ENCODE results near the gene TMEM117. TPM values are rescaled to one million over a fixed set of nuclear protein-coding genes. Genes with fewer than 3 reads are reported as not detected.

Gene TMEM117
- total RNA-seq (2014; rRNA removed; shearing (Covaris generic)), result 7.2 and 8.5 TPM in 2 replicates

DNA sequence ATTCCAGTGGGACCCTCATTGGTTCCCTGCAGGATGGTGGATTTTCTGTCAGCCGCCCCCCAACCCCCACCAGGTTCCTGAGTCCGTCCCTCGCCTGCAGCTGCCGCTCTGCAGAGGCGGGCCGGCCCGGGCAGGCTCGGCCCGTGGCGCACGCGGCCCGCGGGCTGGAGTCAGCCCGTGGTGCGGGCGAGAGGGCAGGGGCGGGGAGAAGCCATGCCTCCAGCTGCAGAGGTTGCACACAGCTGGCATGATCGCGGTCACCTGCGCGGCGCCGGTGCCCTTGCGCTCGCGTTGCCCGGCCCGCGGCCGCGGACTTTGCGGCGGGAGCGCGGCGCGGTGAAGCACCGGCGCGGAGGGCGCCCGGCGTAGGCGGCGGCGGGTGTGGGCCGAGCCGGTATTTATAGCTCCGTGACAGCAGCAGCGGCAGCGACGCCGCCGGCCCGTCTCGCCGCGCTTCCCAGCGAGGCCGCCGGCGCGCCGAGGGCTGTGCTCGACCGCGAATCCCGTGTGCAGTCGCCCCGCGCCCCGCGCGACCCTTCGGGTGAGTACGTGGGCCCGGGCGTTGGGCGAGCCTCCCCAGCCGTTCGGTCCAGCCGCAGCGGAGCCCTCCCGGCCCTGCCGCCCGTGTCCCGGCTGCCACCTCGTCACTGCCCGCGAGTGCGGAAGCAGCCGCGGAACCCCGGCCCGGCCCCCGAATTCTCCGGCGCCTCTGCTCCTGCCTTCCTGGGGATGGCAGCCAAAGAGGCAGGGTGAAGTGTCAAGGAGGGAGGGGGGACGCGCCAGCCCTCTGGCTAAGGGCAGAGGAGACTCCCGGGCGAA is at the start of gene TMEM117:
TMEM117 (plus strand) TSS at position 426 of the 819 bp plus-strand sequence.
- peak; percentile 8 for DNase-seq (ENCODE audit: low spot score)

DNA sequence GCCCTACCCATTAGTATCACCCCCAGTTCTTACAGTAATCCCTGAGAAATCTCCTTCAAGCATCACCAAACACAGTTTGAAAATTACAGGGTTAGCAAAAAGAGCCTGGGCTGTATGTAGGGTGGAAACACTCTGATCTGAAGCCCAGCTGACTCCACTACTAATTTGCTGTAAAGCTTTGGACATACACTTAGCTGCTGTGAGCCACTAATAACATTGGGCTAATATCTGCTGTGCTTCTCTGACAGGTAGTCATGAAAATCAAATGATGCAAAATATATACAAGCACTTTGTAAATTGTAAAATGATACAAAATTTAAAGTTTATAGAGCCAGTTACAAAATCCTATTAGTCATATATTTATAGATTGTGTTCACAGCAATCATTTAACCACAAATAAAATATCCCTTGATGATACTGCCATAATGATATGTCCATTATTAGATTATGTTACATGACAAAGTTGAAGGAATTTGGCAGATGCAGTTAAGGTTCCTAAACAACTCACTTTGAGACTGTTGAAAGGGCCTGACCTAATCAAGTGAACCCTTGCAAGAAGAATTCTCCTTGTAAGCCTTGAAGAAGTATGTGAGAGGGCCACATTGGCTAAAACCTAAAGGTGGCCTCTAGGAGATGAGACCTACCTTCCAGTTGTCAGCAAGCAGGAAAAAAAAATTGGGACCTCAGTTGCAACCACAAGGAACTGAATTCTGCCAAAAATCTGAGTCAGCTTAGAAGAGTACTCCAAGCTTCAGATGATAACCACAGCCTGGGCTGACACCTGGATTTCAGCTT is 48.8 kb upstream of the TMEM117 start:
- DNase-seq (ENCODE audit: low spot score), result no peak

DNA sequence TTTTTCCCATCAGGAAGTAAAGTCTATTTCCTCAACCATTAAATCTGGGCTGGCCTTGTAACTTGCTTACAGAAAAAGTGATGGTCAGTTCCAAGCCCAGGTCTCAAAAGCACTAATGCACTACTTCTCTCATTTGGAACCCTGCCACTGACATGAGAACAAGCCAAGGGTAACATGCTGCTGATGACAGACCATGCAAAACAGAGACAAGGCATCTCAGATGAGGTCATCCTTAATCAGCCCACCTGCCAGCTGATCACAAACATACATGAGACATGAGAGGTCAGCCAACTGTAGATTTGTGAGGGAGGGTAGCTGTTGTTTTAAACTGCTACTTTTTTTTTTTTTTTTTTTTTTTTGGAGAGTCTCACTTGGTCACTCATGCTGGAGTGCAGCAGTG is 45.9 kb upstream of the TMEM117 start:
- DNase-seq (ENCODE audit: low spot score), result no peak

DNA sequence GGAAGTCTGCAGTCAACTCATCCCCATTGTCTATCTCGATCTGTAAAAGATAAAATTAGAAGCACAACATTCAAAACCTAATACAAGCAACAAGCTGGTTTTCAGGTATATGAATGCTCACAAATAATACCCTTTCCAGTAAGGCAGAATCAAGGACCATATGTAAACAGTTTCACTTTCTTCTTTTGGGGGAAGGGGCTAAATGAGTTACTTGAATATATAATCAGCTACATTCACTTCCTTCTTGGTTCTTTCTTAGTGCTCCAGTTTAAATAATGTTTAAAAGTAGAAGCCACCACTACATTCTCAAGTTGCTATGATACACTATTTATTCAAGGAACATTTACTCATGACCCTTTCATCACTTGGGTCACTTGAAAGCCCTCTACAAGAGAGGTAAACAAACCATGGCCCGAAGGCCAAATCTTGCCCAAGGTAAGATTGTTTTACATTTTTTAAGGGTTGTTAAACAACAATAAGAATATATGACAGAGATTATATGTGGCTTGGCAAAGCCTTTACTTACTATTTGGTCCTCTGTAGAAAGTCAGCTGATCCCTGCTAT is 40.1 kb upstream of the TMEM117 start:
- no peak for DNase-seq (ENCODE audit: low spot score)

DNA sequence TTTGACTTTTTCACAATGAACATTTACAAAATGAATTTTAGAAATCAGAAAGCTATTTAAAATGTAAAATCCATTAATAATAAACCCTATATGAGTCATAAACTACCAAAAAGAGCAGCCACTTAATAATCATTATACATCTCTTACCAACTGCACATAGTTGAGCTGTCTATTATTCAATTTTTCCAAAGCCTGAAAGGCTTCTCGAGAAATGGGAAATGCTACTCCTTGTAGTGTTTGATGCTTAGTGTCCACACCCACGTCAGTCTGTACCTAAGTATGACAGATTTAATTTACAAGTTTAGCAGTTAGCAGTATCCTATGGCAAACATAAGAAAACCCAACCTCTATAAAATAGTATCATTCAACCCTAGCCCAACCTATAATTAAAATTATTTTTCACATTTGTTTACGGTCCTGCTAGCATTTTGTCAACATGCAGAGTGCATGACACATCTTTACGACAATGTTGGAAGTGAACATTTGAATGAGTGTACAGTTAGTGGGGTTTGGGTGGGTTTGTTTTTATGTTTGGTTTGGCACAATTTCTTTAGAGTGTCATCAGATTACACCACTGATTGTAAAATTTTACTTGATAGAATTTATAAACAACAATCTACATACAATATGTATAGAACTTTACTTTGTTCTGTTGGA is 38.2 kb upstream of the TMEM117 start:
- no peak for DNase-seq (ENCODE audit: low spot score)

DNA sequence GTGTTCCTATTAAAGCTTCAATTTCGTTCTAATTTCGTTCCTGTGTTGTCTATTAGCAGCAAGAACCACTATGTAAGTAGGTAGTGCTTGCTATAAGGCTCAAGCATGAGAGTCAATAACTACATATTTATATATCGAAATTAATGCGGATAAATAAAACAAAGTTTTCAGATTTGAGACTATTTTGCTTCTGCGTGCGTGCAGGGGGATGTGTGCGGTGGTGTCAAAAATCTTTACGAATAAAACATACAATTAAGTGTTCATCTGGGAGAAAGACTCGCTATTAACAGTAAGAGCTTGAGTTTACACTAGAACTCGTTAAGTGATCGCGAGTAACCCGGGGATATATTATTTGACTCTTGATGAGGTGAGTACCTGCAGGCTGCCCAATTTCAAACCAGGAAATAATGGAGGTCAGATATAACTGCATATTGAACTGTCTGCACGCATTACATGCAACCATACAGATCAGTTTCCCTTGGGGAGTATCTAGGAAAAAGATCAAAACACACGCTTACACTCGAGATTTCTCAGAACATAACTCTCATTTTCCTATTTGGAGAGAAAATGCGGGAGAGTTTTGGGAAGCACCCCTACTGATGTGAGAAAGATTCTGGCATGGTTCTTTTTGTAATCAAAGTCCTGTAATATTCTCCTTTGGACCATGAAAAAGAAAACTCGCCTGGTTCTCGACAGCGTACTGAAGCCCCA is 30.6 kb upstream of the TMEM117 start:
- DNase-seq (ENCODE audit: low spot score), result no peak

DNA sequence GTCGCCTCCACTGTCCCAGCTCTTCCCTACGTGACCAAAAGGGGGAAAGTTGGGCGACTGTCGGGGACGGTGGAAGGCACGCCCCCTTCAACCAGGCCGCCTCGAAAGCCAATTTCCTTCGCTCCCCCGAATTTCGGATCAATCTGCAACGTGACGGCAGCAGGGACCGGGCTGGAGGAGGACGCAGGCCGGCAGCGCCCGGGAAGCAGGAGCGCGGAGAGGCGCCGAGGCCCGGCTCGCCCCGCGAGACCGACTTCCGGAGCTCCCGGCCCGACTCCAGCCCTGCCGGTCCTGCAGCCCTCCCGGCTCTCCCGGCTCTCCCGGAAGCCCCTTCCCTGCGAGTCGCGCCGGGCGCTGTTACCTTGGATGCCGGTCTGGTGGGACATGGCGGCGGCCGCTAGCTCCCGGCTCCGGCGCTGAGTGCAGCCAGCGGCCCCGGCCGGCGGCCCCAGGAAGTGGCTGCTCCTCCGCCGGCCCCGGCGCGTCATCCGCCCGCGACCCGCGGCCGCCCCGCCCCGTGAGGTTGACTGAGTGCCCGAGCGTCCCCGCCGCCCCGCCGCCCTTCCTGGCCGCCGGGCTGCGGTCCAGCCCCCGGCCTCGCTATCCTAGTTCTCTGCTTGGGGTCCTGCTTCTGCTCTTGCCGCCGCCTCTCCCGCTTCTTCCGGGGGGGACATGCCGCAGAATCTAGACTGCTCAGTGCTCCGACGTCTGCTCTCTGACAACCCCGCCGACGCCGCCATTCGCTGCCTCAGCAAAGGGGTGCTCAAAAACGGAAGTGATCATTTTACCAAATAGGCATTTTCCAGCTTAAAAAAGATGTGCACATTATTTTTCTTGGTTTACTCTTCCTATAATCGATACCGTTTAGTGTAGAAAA is 29.8 kb upstream of the TMEM117 start, which contains the start of gene TWF1:
TWF1 (minus strand) TSS at position 458 of the 877 bp plus-strand sequence; CDS start at position 386, 72 bp downstream.
- DNase-seq (ENCODE audit: low spot score), result peak; percentile 52

DNA sequence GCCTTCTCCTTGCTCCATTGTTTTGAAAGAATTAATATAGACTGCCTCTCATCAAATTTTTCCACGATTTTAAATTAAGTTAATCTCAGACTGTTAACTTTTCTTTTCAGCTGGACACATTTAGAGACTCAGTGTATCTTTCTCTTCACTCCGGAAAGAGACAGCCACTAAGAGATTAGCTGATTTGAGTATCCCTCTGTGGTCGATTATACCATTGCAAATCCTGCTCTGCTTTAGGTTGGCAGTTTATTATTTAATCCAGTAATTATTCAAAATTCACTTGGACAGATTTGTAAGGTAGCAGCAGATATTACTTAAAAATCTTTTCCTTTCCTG is 29.2 kb upstream of the TMEM117 start:
- no peak for DNase-seq (ENCODE audit: low spot score)

DNA sequence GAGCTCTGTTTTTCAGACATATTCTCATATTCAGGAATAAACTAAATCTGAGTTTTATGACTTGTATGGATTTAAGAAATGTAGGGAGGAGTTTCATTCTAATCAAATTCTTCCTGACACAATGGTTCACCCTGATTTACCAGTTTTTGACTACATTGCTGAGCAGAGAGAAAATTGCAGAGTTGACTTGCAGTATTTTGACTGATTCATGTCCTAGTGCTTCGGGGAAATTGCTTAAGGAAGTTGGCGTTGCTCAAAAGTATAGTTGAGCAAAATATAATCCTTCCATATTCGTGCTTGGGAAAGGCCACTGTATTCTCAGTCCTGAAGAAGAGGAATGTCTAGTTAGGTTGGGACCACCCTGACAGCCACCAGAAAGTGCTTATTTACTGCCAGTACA is 28.5 kb upstream of the TMEM117 start:
- no peak for DNase-seq (ENCODE audit: low spot score)

DNA sequence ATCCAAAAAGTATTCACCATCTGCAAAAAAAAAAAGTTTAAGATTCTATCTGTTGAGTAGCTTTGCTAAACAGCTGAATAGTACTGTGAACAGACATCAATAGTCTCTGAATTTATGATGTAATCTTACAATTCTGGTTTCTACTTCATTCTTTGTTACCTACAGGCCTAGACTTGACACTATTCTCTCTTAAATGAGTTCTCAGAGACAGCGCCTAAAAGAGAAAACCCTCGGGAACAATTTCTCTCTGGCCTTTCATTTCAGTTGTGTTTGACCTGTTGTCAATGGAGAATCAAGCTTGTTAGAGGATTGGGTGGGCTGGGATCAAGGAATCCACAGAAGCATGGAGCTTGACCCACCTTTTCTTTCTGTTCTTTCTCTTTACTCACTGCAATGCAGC is 23.8 kb upstream of the TMEM117 start:
- no peak for DNase-seq (ENCODE audit: low spot score)

DNA sequence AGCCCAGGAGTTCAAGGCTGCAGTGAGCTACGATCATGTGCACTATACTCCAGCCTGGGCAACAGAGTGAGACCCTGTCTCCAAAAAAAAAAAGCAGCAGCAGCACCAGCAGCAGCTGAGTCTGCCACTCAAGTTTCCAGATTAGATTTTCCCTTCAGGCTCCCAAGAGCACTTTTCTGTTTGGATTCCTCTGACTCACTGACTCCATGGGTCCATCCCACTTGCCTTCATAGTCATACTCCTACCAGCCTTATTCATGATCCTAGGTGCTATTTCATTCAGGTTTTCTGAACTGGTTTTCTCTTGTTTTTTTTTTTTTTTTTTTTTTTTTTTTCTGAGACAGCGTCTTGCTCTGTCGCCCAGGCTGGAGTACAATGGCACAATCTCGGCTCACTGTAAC is 23.0 kb upstream of the TMEM117 start:
- DNase-seq (ENCODE audit: low spot score), result no peak

DNA sequence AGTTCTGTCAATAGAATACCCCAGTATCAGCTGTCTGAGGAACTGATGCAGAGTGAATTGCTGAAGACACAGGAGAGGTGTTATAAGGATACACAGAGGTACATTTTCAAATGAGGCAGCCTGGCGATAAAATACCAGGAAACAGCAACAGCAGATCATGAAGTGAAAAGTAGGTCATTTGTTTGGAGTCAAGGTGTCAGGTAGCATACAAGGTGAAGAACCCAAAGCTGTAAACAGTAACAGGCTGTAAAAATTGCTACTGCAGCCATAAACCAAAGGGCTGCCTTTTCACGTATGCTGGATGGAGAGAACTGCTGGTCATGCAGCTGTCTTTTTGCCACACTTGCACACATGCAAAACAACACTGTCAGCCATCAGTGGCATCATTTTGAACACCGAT is 20.5 kb upstream of the TMEM117 start:
- no peak for DNase-seq (ENCODE audit: low spot score)

DNA sequence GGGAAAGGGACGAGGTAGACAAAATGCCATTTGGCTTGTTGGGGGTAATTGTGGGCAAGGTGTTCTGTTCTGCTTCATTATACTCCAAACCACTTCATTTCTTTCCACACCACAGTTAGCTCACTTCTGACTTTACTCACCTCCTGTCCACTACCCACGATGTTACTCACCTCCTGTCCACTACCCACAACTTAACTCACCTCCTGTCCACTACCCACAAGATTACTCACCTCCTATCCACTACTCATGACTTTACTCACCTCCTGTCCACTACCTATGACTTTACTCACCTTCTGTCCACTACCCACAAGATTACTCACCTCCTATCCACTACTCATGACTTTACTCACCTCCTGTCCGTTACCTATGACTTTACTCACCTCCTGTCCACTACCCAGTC is 19.7 kb upstream of the TMEM117 start:
- no peak for DNase-seq (ENCODE audit: low spot score)

DNA sequence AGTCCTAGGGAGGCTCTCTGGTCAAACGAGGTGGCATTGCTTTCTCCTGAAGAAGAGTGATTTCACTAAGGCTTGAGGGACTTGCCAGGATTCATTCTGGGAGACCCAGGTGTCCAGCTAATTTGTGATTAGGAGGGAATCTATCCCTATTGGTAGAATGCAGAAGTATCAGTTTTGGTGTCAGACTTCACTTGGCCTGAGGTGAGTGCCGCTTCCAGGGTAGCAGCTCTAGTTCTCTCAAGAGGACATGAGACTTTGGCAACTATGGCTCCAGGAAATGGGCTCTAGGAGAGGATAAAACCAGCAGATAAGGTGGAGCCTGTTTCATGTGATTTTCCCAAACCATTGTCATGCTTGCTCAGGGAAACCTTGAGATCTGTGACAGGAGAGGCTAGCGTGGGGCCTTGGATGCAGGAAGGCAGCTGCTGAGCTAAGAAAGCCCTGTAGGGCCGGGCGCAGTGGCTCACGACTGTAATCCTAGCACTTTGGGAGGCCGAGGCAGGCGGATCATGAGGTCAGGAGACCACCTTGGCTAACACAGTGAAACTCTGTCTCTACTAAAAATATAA is 11.6 kb upstream of the TMEM117 start:
- no peak for DNase-seq (ENCODE audit: low spot score)

DNA sequence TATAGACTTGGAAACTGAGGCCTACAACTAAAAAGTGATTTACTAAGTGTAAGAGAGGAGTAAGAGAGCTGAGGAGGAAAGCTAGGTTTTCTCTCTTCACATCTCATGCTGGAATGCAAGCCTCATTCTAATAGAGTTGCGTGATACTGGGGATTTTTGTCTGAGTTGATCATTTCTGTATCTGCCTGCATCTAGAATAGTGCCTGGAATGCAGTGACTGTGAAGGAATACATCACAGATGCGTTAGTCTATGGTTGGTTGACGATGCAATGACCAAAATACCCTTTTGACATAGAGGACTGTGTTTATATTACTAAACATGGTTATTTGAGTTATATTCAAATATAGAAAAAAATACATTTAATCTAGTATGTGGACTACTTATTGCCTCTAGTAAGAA is 9.2 kb upstream of the TMEM117 start:
- no peak for DNase-seq (ENCODE audit: low spot score)

DNA sequence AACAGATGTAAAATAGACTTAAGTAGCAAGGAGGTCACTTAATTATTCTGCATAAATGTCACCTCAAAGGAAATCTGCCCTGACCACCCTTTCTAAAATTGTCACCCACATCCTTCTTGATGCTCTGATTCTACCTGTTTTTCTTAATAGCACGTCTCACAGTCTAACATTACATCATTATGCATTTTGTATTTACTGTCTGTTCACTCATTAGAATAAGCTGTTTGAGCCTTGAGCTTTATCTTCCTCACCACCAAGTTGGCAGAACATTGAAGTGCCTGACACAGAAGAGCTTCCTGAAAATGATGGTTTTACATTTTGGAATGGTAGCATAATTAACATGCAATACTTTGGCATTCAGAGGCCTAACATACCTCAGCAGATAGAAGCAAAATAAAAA is 8.8 kb upstream of the TMEM117 start:
- no peak for DNase-seq (ENCODE audit: low spot score)

DNA sequence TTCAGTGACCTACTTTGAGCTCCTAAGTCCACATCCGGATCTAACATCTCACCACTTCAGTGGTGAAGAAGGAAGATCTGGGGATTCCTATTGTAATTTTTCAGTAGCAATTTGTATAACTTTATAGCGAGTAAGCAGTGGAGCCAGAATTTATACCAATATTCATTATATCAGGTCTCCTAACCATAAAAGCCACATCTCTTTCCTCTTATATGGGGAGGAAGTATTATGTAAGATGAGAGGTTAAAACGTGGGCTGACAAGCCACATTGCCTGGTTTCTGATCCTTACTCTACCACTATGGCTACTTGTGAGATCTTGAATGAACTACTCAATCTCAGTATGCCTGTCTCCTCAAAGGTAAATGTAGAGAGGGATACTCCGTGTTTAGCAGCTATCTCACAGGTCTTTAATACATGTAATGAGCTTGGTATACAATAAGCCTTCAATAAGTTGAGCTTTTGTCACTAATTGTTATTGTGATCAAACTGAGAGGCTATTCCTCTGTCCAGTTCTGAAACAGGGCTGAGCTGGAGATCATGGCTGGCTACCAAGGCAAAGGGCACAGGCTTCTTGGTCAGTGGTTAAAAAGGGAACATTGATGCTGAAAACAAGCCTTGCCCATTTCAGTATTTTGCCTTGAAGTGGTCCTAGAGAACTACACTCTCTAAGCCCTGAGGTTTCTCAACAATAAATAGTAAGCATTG is 3.3 kb upstream of the TMEM117 start:
- DNase-seq (ENCODE audit: low spot score), result no peak

DNA sequence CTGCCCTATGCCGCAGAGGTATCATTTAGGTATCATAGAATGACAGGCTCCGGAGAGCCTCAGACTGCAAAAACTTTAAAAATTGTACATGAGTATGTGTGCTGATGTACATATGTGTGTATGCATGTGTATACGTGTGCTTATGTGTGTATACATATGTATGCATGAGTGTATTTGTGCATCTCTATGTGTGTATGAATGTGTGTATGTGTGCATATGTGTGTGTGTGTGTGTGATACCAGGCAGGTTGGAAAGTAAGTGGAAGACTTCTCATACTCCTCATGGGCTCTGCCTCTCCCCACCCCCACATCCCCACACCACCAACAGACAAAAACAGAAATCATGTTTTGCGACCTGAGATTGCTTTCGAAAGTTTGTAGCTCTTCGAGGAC is 621 bp upstream of the TMEM117 start:
- DNase-seq (ENCODE audit: low spot score), result peak; percentile 7

DNA sequence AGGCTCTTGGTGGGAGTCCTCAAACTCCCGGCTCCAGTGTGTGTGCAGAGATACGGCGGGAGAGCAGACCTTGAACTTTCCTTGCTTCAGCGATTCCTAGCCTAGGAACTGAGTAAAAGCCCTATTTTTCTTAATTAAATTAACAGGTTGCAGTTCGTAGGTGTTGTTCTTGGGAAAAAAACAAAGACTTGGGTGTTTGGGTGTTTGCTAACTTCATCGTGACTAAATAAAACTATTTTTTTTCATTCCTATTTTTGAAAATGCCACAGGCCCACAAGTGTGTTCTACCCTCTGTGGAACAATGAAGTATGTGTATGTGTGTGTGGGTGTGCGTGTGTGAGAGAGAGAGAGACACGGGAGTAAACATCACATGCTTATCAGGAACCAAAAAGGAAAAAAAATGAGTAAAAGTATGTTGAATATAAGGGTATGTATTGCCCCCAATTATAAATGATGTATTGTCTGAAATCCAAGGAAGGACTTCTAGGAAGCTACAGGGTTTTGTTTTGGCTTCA is 651 bp downstream of the TMEM117 start:
- peak; percentile 11 for DNase-seq (ENCODE audit: low spot score)

All from H4 (cell line).